Large intestine (tissue), 12 donors: Measurements from ENCODE around the gene PGM3. TPM values are rescaled to one million over a fixed set of nuclear protein-coding genes. Genes with fewer than 3 reads are reported as not detected.
A peak's percentile ranks its signal among the peaks of the same experiment; 100 is the strongest.

ENCODE experiments used
- DNase-seq, 2 donors: peaks; one replicate each; pipeline versions ENCODE4 v3.0.0 to v3.0.0-alpha.2; 2013
- H3K27ac ChIP-seq: one replicate; pipeline ENCODE4 v1.5.1; 2013; ENCODE audit warnings: low read length
- H3K27me3 ChIP-seq: 2 replicates; pipeline ENCODE4 v1.6.1; 2013; ENCODE audit warnings: low read length; ENCODE audit not compliant: control insufficient read depth, insufficient read depth
- H3K36me3 ChIP-seq: 2 replicates; pipeline ENCODE4 v1.6.1; 2013; ENCODE audit warnings: low read length; ENCODE audit not compliant: control insufficient read depth, insufficient read depth
- H3K4me1 ChIP-seq: one replicate; pipeline ENCODE4 v1.6.1; 2013; ENCODE audit warnings: low read length; ENCODE audit not compliant: control insufficient read depth, insufficient read depth
- H3K4me3 ChIP-seq: one replicate; pipeline ENCODE4 v1.5.1; 2013; ENCODE audit warnings: low read length
- H3K9me3 ChIP-seq: one replicate; pipeline ENCODE4 v1.6.1; 2013; ENCODE audit warnings: mild to moderate bottlenecking, low read depth, low read length, moderate library complexity; ENCODE audit not compliant: control insufficient read depth
- WGBS: methylation state at CpG from one replicate; pipeline ENCODE4 v1.1.5; 2013; ENCODE audit warnings: low lambda C conversion rate; ENCODE audit not compliant: insufficient coverage; 5-methylcytosine and 5-hydroxymethylcytosine counted together
- long read RNA-seq, 11 donors: transcript quantifications; one replicate each; lab custom pipeline, GENCODE V29; 2026
- polyA plus RNA-seq: library from polyadenylated mRNA; unstranded; fragments of 120-200 nt; gene quantifications from one replicate; pipeline ENCODE4 v1.2.1, GENCODE V29; 2013

PGM3 gene
- 71.6 TPM for polyA plus RNA-seq
- long read RNA-seq, donor 1, full-length matches to known transcripts, result 10 of 10 reads
- long read RNA-seq, donor 1, partial matches to known transcripts, result 0 of 10 reads
- long read RNA-seq, donor 1, other reads (novel, unspliced or antisense), result 0 of 10 reads
- long read RNA-seq, donor 2, full-length matches to known transcripts, result 18 of 26 reads
- long read RNA-seq, donor 2, partial matches to known transcripts, result 8 of 26 reads
- long read RNA-seq, donor 2, other reads (novel, unspliced or antisense), result 0 of 26 reads
- long read RNA-seq, donor 3, full-length matches to known transcripts, result 20 of 34 reads
- long read RNA-seq, donor 3, partial matches to known transcripts, result 7 of 34 reads
- long read RNA-seq, donor 3, other reads (novel, unspliced or antisense), result 7 of 34 reads
- long read RNA-seq, donor 4, full-length matches to known transcripts, result 1 of 1 reads
- long read RNA-seq, donor 4, partial matches to known transcripts, result 0 of 1 reads
- long read RNA-seq, donor 4, other reads (novel, unspliced or antisense), result 0 of 1 reads
- long read RNA-seq, donor 5, full-length matches to known transcripts, result 10 of 10 reads
- long read RNA-seq, donor 5, partial matches to known transcripts, result 0 of 10 reads
- long read RNA-seq, donor 5, other reads (novel, unspliced or antisense), result 0 of 10 reads
- long read RNA-seq, donor 6, full-length matches to known transcripts, result 13 of 13 reads
- long read RNA-seq, donor 6, partial matches to known transcripts, result 0 of 13 reads
- long read RNA-seq, donor 6, other reads (novel, unspliced or antisense), result 0 of 13 reads
- long read RNA-seq, donor 7, full-length matches to known transcripts, result 6 of 6 reads
- long read RNA-seq, donor 7, partial matches to known transcripts, result 0 of 6 reads
- long read RNA-seq, donor 7, other reads (novel, unspliced or antisense), result 0 of 6 reads
- long read RNA-seq, donor 8, full-length matches to known transcripts, result 16 of 23 reads
- long read RNA-seq, donor 8, partial matches to known transcripts, result 7 of 23 reads
- long read RNA-seq, donor 8, other reads (novel, unspliced or antisense), result 0 of 23 reads
- long read RNA-seq, donor 9, full-length matches to known transcripts, result 13 of 13 reads
- long read RNA-seq, donor 9, partial matches to known transcripts, result 0 of 13 reads
- long read RNA-seq, donor 9, other reads (novel, unspliced or antisense), result 0 of 13 reads
- long read RNA-seq, donor 10, full-length matches to known transcripts, result 12 of 12 reads
- long read RNA-seq, donor 10, partial matches to known transcripts, result 0 of 12 reads
- long read RNA-seq, donor 10, other reads (novel, unspliced or antisense), result 0 of 12 reads
- long read RNA-seq, donor 11, full-length matches to known transcripts, result 11 of 11 reads
- long read RNA-seq, donor 11, partial matches to known transcripts, result 0 of 11 reads
- long read RNA-seq, donor 11, other reads (novel, unspliced or antisense), result 0 of 11 reads

- WGBS, result no CpG with 5 or more reads among the region's 88 CpGs
- peak; percentile 91 to 94 for DNase-seq
Observed at GRCh38 chr6:83192871-83193746, at the start of gene PGM3, which contains the start of gene RWDD2A. Gene PGM3, minus strand, starts transcription at chr6:83193265. Its CDS starts 2,253 bp downstream, at chr6:83191012. Gene RWDD2A, plus strand, starts transcription at chr6:83193357. Its CDS starts 1,095 bp downstream, at chr6:83194452.

GRCh38 chr6:83231146-83231545 is 38.1 kb upstream of the PGM3 start:
- DNase-seq, result no peak
- Histone ChIP-seq H3K9me3 (no peaks in the 10 kb centered on the region), H3K4me3 (no peak overlapping the region), H3K36me3 (no peaks in the 10 kb centered on the region), H3K27ac (no peak overlapping the region), H3K4me1 (no peaks in the 10 kb centered on the region), H3K27me3 (no peaks in the 10 kb centered on the region)
- no CpG with 5 or more reads among the region's 1 CpG for WGBS

More at GRCh38 chr6:83192871-83193746, at the start of gene PGM3, which contains the start of gene RWDD2A:
- Histone ChIP-seq H3K36me3 (peaks cover 17% of the 10 kb centered on the region), H3K9me3 (no peaks in the 10 kb centered on the region), H3K4me3 (peak within 1 kb of the TSS; percentile 89), H3K27me3 (no peaks in the 10 kb centered on the region), H3K27ac (peak within 1 kb of the TSS; percentile 85), H3K4me1 (peaks cover 14% of the 10 kb centered on the region)

GRCh38 chr6:83226517-83226916 is 33.5 kb upstream of the PGM3 start:
- Histone ChIP-seq H3K4me3 (no peak overlapping the region), H3K9me3 (no peaks in the 10 kb centered on the region), H3K36me3 (no peaks in the 10 kb centered on the region), H3K27me3 (no peaks in the 10 kb centered on the region), H3K27ac (no peak overlapping the region), H3K4me1 (no peaks in the 10 kb centered on the region)
- no peak for DNase-seq
- WGBS, result 71% methylated on average over 1 of the region's 1 CpG

GRCh38 chr6:83221889-83222479 is 28.9 kb upstream of the PGM3 start:
- Histone ChIP-seq H3K4me1 (no peaks in the 10 kb centered on the region), H3K27ac (no peak overlapping the region), H3K4me3 (no peak overlapping the region), H3K27me3 (no peaks in the 10 kb centered on the region), H3K9me3 (no peaks in the 10 kb centered on the region), H3K36me3 (peaks cover 3% of the 10 kb centered on the region)
- WGBS, result 25% methylated on average over 2 of the region's 3 CpGs
- DNase-seq, result no peak

- Histone ChIP-seq H3K4me3 (no peak overlapping the region), H3K36me3 (peaks cover 3% of the 10 kb centered on the region), H3K4me1 (no peaks in the 10 kb centered on the region), H3K9me3 (no peaks in the 10 kb centered on the region), H3K27ac (no peak overlapping the region), H3K27me3 (no peaks in the 10 kb centered on the region)
- no peak for DNase-seq
- WGBS, result 100% methylated on average over 1 of the region's 1 CpG
Observed at GRCh38 chr6:83221276-83221675, 28.2 kb upstream of the PGM3 start.

GRCh38 chr6:83220121-83220520 is 27.1 kb upstream of the PGM3 start:
- Histone ChIP-seq H3K4me3 (no peak overlapping the region), H3K27me3 (no peaks in the 10 kb centered on the region), H3K9me3 (no peaks in the 10 kb centered on the region), H3K4me1 (peaks cover 4% of the 10 kb centered on the region), H3K27ac (no peak overlapping the region), H3K36me3 (peaks cover 3% of the 10 kb centered on the region)
- DNase-seq, result no peak

- no peak for DNase-seq
- H3K4me3 ChIP-seq, result no peak overlapping the region
- WGBS, result 63% methylated on average over 2 of the region's 3 CpGs
- H3K27me3 ChIP-seq, result no peaks in the 10 kb centered on the region
- H3K27ac ChIP-seq, result no peak overlapping the region
- peaks cover 3% of the 10 kb centered on the region for H3K36me3 ChIP-seq
- peaks cover 4% of the 10 kb centered on the region for H3K4me1 ChIP-seq
- H3K9me3 ChIP-seq, result no peaks in the 10 kb centered on the region
Observed at GRCh38 chr6:83218646-83219045, 25.6 kb upstream of the PGM3 start.

GRCh38 chr6:83216806-83217205 is 23.7 kb upstream of the PGM3 start:
- H3K27ac ChIP-seq, result no peak overlapping the region
- H3K36me3 ChIP-seq, result peaks cover 3% of the 10 kb centered on the region
- no peak for DNase-seq
- peaks cover 4% of the 10 kb centered on the region for H3K4me1 ChIP-seq
- H3K9me3 ChIP-seq, result no peaks in the 10 kb centered on the region
- no peak overlapping the region for H3K4me3 ChIP-seq
- no peaks in the 10 kb centered on the region for H3K27me3 ChIP-seq
